IMR-90 (cell line): Measurements from ENCODE around the gene ZCCHC24. TPM values are rescaled to one million over a fixed set of nuclear protein-coding genes. Genes with fewer than 3 reads are reported as not detected.

Source experiments
- ATAC-seq: fragments of 200-7000 bp; cut with Tn5 transposase; 2 replicates; pipeline ENCODE4 v1.9.1; 2020; ENCODE audit warnings: low read depth, mild to moderate bottlenecking, moderate library complexity
- Bru-seq: library from RNA; stranded (reverse); fragments of 400-500 nt; gene quantifications from one replicate; lab custom pipeline; 2021; lab: Mats Ljungman, UMichigan
- BruChase-seq, 2 experiments: library from RNA; stranded (reverse); fragments of 400-500 nt; gene quantifications; one replicate each; lab custom pipeline; 2021; lab: Mats Ljungman, UMichigan
- BruUV-seq: library from RNA; stranded (reverse); fragments of 400-500 nt; replicated peaks from 2 replicates; lab custom pipeline; 2021; lab: Mats Ljungman, UMichigan
- CTCF ChIA-PET: fragments of 300-600 bp; formaldehyde crosslinking; extraction: SDS; loops from one replicate; lab custom pipeline; 2021; ENCODE audit warnings: antibody characterized with exemption; lab: Yijun Ruan, JAX
- POLR2A ChIA-PET: fragments of 300-600 bp; sonication (Branson Sonifier 250); formaldehyde crosslinking; loops from one replicate; lab custom pipeline; 2022; ENCODE audit warnings: antibody characterized with exemption; ENCODE audit not compliant: unreplicated experiment; lab: Charles Lee
- DNase-seq: peaks from one replicate; pipeline ENCODE4 v3.0.0; 2013
- H2AFZ ChIP-seq: replicated peaks from 2 replicates; pipeline ENCODE3; 2013; ENCODE audit warnings: low read length, mild to moderate bottlenecking; ENCODE audit not compliant: poor library complexity
- H2AK5ac ChIP-seq: 2 replicates; pipeline ENCODE4 v1.6.1; 2013; ENCODE audit warnings: low read depth, low read length, inconsistent platforms
- H2AK9ac ChIP-seq: replicated peaks from 2 replicates; pipeline ENCODE3; 2013; ENCODE audit warnings: mild to moderate bottlenecking, low read depth, low read length, moderate library complexity; ENCODE audit not compliant: poor library complexity
- H2BK120ac ChIP-seq: 2 replicates; pipeline ENCODE4 v1.6.1; 2013; ENCODE audit warnings: low read depth, low read length, inconsistent platforms
- H2BK15ac ChIP-seq: 3 replicates; pipeline ENCODE4 v1.6.1; 2013; ENCODE audit warnings: low read depth, low read length, inconsistent platforms
- H2BK20ac ChIP-seq: 2 replicates; pipeline ENCODE4 v1.6.1; 2013; ENCODE audit warnings: low read depth, mild to moderate bottlenecking, inconsistent platforms, low read length, moderate library complexity
- H2BK5ac ChIP-seq: 2 replicates; pipeline ENCODE4 v1.6.1; 2013; ENCODE audit warnings: mild to moderate bottlenecking, low read depth, low read length, inconsistent platforms; ENCODE audit not compliant: poor library complexity, severe bottlenecking
- H3K14ac ChIP-seq: replicated peaks from 2 replicates; pipeline ENCODE4 v1.6.1; 2013; ENCODE audit warnings: low read depth, low read length, inconsistent platforms
- H3K18ac ChIP-seq: 2 replicates; pipeline ENCODE4 v1.6.1; 2013; ENCODE audit warnings: low read depth, low read length, control low read depth
- H3K23ac ChIP-seq: 2 replicates; pipeline ENCODE4 v1.6.1; 2013; ENCODE audit warnings: low read depth, low read length, inconsistent platforms
- H3K27ac ChIP-seq: 2 replicates; pipeline ENCODE4 v1.5.1; 2013; ENCODE audit warnings: mild to moderate bottlenecking, control low read depth, low read length; ENCODE audit not compliant: insufficient read depth
- H3K27me3 ChIP-seq: 2 replicates; pipeline ENCODE4 v1.6.1; 2013; ENCODE audit warnings: low read length; ENCODE audit not compliant: control insufficient read depth, insufficient read depth
- H3K36me3 ChIP-seq: 2 replicates; pipeline ENCODE4 v1.6.1; 2013; ENCODE audit warnings: low read length, mixed read lengths; ENCODE audit not compliant: control insufficient read depth, insufficient read depth
- H3K4ac ChIP-seq: 2 replicates; pipeline ENCODE4 v1.6.1; 2013; ENCODE audit warnings: low read depth, low read length, inconsistent platforms
- H3K4me1 ChIP-seq: 2 replicates; pipeline ENCODE4 v1.6.1; 2013; ENCODE audit warnings: low read length, mixed read lengths; ENCODE audit not compliant: control insufficient read depth, insufficient read depth
- H3K4me2 ChIP-seq: 2 replicates; pipeline ENCODE4 v1.6.1; 2013; ENCODE audit warnings: low read depth, mild to moderate bottlenecking, control low read depth, low read length, moderate library complexity
- H3K4me3 ChIP-seq: 2 replicates; pipeline ENCODE4 v1.5.1; 2013; ENCODE audit warnings: low read depth, mild to moderate bottlenecking, control low read depth, low read length, moderate library complexity; ENCODE audit not compliant: insufficient read depth
- H3K56ac ChIP-seq: 2 replicates; pipeline ENCODE4 v1.6.1; 2013; ENCODE audit warnings: low read length, inconsistent platforms; ENCODE audit not compliant: insufficient read depth; ENCODE audit errors: extremely low read depth
- H3K79me1 ChIP-seq, 2 experiments: 2 replicates each; pipeline ENCODE4 v1.6.1; 2013; ENCODE audit warnings: low read length in 2 of 2, inconsistent platforms in 1 of 2, low read depth in 1 of 2
- H3K9ac ChIP-seq: 2 replicates; pipeline ENCODE4 v1.6.1; 2013; ENCODE audit warnings: low read depth, low read length, control low read depth
- H3K9me1 ChIP-seq: 2 replicates; pipeline ENCODE4 v1.6.1; 2013; ENCODE audit warnings: low read length, inconsistent platforms; ENCODE audit not compliant: insufficient read depth
- H3K9me3 ChIP-seq: 2 replicates; pipeline ENCODE4 v1.6.1; 2013; ENCODE audit warnings: low read length; ENCODE audit not compliant: control insufficient read depth, insufficient read depth
- H4K20me1 ChIP-seq: 2 replicates; pipeline ENCODE4 v1.6.1; 2013; ENCODE audit warnings: low read length, inconsistent platforms; ENCODE audit not compliant: insufficient read depth
- H4K5ac ChIP-seq: 2 replicates; pipeline ENCODE4 v1.6.1; 2013; ENCODE audit warnings: mild to moderate bottlenecking, low read depth, low read length, control low read depth
- H4K8ac ChIP-seq, 2 experiments: 2 replicates each; pipeline ENCODE4 v1.6.1; 2013; ENCODE audit warnings: low read depth in 2 of 2, low read length in 2 of 2, control low read depth in 1 of 2, inconsistent platforms in 1 of 2
- H4K91ac ChIP-seq: 2 replicates; pipeline ENCODE4 v1.6.1; 2013; ENCODE audit warnings: low read depth, low read length, inconsistent platforms; ENCODE audit not compliant: insufficient read depth
- MAFK ChIP-seq: IDR thresholded peaks from 2 replicates; pipeline ENCODE4 v1.6.1; 2012; ENCODE audit warnings: low read depth, low read length, improper control_type of control experiment
- MAZ ChIP-seq: IDR thresholded peaks from 2 replicates; pipeline ENCODE4 v1.6.1; 2012; ENCODE audit warnings: low read depth, mild to moderate bottlenecking, low read length, improper control_type of control experiment, moderate library complexity, borderline replicate concordance
- MXI1 ChIP-seq: IDR thresholded peaks from 2 replicates; pipeline ENCODE4 v1.6.1; 2012; ENCODE audit warnings: low read depth, mild to moderate bottlenecking, low read length, moderate library complexity, borderline replicate concordance
- POLR2A ChIP-seq: IDR thresholded peaks from 2 replicates; pipeline ENCODE4 v1.6.1; 2012; ENCODE audit warnings: mild to moderate bottlenecking, low read depth, low read length
- RAD21 ChIP-seq: IDR thresholded peaks from 2 replicates; pipeline ENCODE4 v1.6.1; 2012; ENCODE audit warnings: low read length, improper control_type of control experiment
- RFX5 ChIP-seq: IDR thresholded peaks from 2 replicates; pipeline ENCODE4 v1.8.0; 2012; ENCODE audit warnings: low read depth, mild to moderate bottlenecking, low read length, moderate library complexity
- WGBS, 2 experiments: methylation state at CpG; one replicate each; pipeline versions ENCODE4 v1.1.5 to v1.1.7; 2013; ENCODE audit warnings: missing lambda C conversion rate in 2 of 2; ENCODE audit not compliant: insufficient read length in 1 of 2; ENCODE audit errors: extremely low coverage in 2 of 2; 5-methylcytosine and 5-hydroxymethylcytosine counted together
- dilution Hi-C: fragments of 300-500 bp; cut with HindIII; formaldehyde crosslinking; loops from one replicate; pipeline ENCODE4 v1.14.3; 2018; ENCODE audit warnings: low sequenced_read_pairs; ENCODE audit not compliant: unreplicated experiment
- in situ Hi-C: fragments of 300-500 bp; cut with MboI; formaldehyde crosslinking; loops from 3 replicates; pipeline ENCODE4 v1.14.3; 2019; ENCODE audit warnings: low sequenced_read_pairs, inconsistent platforms, mixed read lengths
- intact Hi-C: fragments of 100-400 bp; cut with micrococcal nuclease; formaldehyde crosslinking; loops from 2 replicates; pipeline ENCODE4 v1.10.0; 2022
- long read RNA-seq: library from polyadenylated mRNA; unstranded; transcript quantifications from one replicate; pipeline ENCODE4 v2.0.0, GENCODE V29; 2021; ENCODE audit not compliant: unreplicated experiment
- polyA plus RNA-seq, 3 experiments: library from polyadenylated mRNA; depleted of rRNA; stranded (reverse); fragments of >200 nt; gene quantifications; 2 replicates each; pipeline ENCODE4 v1.2.3, GENCODE V29; 2012; ENCODE audit warnings: low replicate concordance in 1 of 3
- total RNA-seq: library from RNA; depleted of rRNA; stranded (reverse); fragments of >200 nt; gene quantifications from 2 replicates; pipeline ENCODE4 v1.2.3, GENCODE V29; 2012; rRNA removed
- TF ChIP-seq, protein P1 (sequence below): fragments of 150-350 bp; IDR thresholded peaks from 2 replicates; pipeline ENCODE4 v1.6.1; 2017; ENCODE audit warnings: mild to moderate bottlenecking, antibody characterized with exemption, low read length, low read depth
- TF ChIP-seq, protein P2 (sequence below): fragments of 150-350 bp; IDR thresholded peaks from 2 replicates; pipeline ENCODE4 v1.6.1; 2016; ENCODE audit warnings: low read depth, mild to moderate bottlenecking, low read length, moderate library complexity, borderline replicate concordance

Gene ZCCHC24
- total RNA-seq (12.2 and 15.1 TPM in 2 replicates), polyA plus RNA-seq (2012; rRNA removed) (25.9 and 29.9 TPM in 2 replicates), Bru-seq, nascent RNA (percentile 94 among the genes with signal in this experiment), BruChase-seq, experiment 1, labeled RNA remaining after a 6-hour chase (percentile 95 among the genes with signal in this experiment), BruChase-seq, experiment 2, labeled RNA remaining after a 2-hour chase (percentile 97 among the genes with signal in this experiment)
- polyA plus RNA-seq (2012; cell fraction: cytosol; rRNA removed) = 19.8 and 29.3 TPM in 2 replicates
- polyA plus RNA-seq (2012; cell fraction: nucleus; rRNA removed; ENCODE audit: low replicate concordance) = 22.4 and 28.3 TPM in 2 replicates
- long read RNA-seq, full-length matches to known transcripts = 14 of 96 reads
- long read RNA-seq, partial matches to known transcripts = 1 of 96 reads
- long read RNA-seq, other reads (novel, unspliced or antisense) = 81 of 96 reads

DNA sequence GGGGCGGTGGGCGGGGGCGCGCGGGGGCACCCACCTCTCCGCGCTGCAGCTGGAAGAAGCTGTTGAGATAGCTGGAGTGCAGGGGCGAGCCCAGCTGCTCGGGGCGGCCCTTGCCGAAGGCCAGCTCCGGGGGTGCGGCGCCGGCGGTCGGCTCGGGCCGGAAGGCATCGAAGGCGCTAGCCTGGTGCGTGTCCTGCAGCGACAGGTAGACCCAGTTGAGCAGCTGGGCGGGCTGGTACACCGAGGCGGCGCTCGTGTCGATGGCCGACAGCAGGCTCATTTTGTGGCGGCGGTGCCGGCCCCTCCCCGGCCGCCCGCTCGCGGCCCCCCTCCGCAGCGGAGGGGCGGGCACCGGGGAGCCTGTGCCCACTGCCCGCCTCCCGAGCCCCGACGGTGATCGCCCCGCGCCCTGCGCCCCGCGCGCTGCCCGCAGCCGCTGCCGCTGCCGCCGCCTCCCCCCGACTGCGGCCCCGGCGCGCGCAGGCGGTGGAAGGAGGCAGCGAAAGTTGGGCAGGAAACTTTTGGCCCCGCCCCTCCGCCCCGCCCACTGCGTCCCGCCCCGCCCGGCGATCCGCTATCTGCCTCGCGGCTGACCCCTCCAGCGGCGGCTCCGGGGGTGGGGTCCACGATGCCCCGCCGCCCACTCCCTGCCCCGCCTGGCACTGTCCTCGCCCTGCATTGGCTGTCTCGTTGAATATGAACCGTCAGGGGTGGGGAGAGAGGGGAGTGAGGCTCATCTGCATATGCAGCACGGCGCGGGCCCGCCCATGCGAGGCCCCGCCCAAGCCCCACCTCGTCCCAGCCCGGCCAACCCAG lies at the start of gene ZCCHC24:
Gene ZCCHC24, minus strand, starts transcription at position 464 of the 816 bp plus-strand sequence. Its CDS starts 184 bp downstream, at position 280.
- Histone ChIP-seq H4K5ac (peak within 1 kb of the TSS; percentile 70), H3K27me3 (no peaks in the 10 kb centered on the region), H2AK9ac (peak within 1 kb of the TSS; percentile 99), H3K4me1 (peaks cover 31% of the 10 kb centered on the region), H2AFZ (peak within 1 kb of the TSS; percentile 88), H4K8ac (peak within 1 kb of the TSS; percentile 44 to 90; a peak in 3 of 4 replicates), H3K14ac (peak within 1 kb of the TSS; percentile 88), H2AK5ac (peak within 1 kb of the TSS; percentile 68), H3K9me1 (peaks cover 32% of the 10 kb centered on the region), H2BK15ac (peak within 1 kb of the TSS; percentile 72; the same call in 2 of the 3 replicates), H3K56ac (peak within 1 kb of the TSS; percentile 80), H4K20me1 (peaks cover 41% of the 10 kb centered on the region), H3K9ac (peak within 1 kb of the TSS; percentile 89), H4K91ac (peak within 1 kb of the TSS; percentile 86), H3K23ac (peak within 1 kb of the TSS; percentile 92), H2BK5ac (peak within 1 kb of the TSS; percentile 80), H2BK20ac (0 out of 2 replicates have a peak within 1 kb of the TSS, but pooled peaks have one; percentile 10), H2BK120ac (peak within 1 kb of the TSS; percentile 71), H3K4me2 (peak within 1 kb of the TSS; percentile 93), H3K9me3 (no peaks in the 10 kb centered on the region), H3K27ac (peak within 1 kb of the TSS; percentile 92), H3K4ac (peak within 1 kb of the TSS; percentile 93), H3K4me3 (peak within 1 kb of the TSS; percentile 87), H3K79me1 (peaks cover 8 to 49% of the 10 kb centered on the region in 2 experiments; a peak in 3 of 4 replicates), H3K18ac (peak within 1 kb of the TSS; percentile 73), H3K36me3 (peaks cover 12% of the 10 kb centered on the region; the same call in 1 of the 2 replicates)
- ChIA-PET CTCF (no interaction called here), POLR2A (no interaction called here)
- WGBS, 2 experiments = 0% methylated on average over 28 of the region's 95 CpGs; no CpG with 5 or more reads in 1 of the 2 experiments
- peak; percentile 99 for DNase-seq
- intact Hi-C loops (loop anchor here (1.0 to 2.0 kb wide), 3 partner anchors 21 to 46 kb away; no protein-coding TSS in a partner anchor), in situ Hi-C loops (no loop called here), dilution Hi-C loops (no loop called here)
- TF ChIP-seq RAD21 = no peak; the same call in 1 of the 2 replicates
- TF ChIP-seq MAFK = no peak
- TF ChIP-seq MAZ = peak; percentile 94
- peak; percentile 46; the same call in 1 of the 2 replicates for TF ChIP-seq MXI1
- TF ChIP-seq, protein P1, sequence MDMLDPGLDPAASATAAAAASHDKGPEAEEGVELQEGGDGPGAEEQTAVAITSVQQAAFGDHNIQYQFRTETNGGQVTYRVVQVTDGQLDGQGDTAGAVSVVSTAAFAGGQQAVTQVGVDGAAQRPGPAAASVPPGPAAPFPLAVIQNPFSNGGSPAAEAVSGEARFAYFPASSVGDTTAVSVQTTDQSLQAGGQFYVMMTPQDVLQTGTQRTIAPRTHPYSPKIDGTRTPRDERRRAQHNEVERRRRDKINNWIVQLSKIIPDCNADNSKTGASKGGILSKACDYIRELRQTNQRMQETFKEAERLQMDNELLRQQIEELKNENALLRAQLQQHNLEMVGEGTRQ = peak; percentile 37; the same call in 1 of the 2 replicates
- TF ChIP-seq POLR2A = peak; percentile 74; the same call in 1 of the 2 replicates
- TF ChIP-seq, protein P2, sequence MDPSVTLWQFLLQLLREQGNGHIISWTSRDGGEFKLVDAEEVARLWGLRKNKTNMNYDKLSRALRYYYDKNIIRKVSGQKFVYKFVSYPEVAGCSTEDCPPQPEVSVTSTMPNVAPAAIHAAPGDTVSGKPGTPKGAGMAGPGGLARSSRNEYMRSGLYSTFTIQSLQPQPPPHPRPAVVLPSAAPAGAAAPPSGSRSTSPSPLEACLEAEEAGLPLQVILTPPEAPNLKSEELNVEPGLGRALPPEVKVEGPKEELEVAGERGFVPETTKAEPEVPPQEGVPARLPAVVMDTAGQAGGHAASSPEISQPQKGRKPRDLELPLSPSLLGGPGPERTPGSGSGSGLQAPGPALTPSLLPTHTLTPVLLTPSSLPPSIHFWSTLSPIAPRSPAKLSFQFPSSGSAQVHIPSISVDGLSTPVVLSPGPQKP = no peak
- no peak for TF ChIP-seq RFX5
- no TSS peak for BruUV-seq
- ATAC-seq = peak; percentile 90
